Activated T-helper 2 cell treated with anti-CD3 and anti-CD28 coated beads, Interferon-gamma antibody, Interleukin-2, Interleukin-4, amounts not matched to agents 10 μg/mL and 5 μg/mL and 100 μg/mL, durations not matched to agents 14 hours and 24 hours and 36 hours (primary cell): Measurements from ENCODE around the gene KCNH6. TPM values are rescaled to one million over a fixed set of nuclear protein-coding genes. Genes with fewer than 3 reads are reported as not detected.

Source experiments
- DNase-seq: peaks from one replicate; pipeline ENCODE4 v3.0.0; 2021; ENCODE audit warnings: low spot score
- H3K27ac Mint-ChIP-seq: one replicate; pipeline ENCODE4 v1.8.0; 2021; ENCODE audit warnings: mixed read lengths
- H3K27me3 Mint-ChIP-seq: one replicate; pipeline ENCODE4 v1.8.0; 2021; ENCODE audit warnings: low read depth, mixed read lengths
- H3K36me3 Mint-ChIP-seq: one replicate; pipeline ENCODE4 v1.8.0; 2021; ENCODE audit warnings: low read depth, mixed read lengths
- H3K4me1 Mint-ChIP-seq: one replicate; pipeline ENCODE4 v1.8.0; 2021; ENCODE audit warnings: low read depth, mixed read lengths
- H3K4me3 Mint-ChIP-seq: one replicate; pipeline ENCODE4 v1.8.0; 2021; ENCODE audit warnings: low read depth, mild to moderate bottlenecking, moderate library complexity, mixed read lengths
- H3K9me3 Mint-ChIP-seq: one replicate; pipeline ENCODE4 v1.8.0; 2021; ENCODE audit warnings: mixed read lengths
- intact Hi-C: fragments of 100-400 bp; cut with micrococcal nuclease; formaldehyde crosslinking; loops from one replicate; pipeline ENCODE4 v1.15.1; 2023
- total RNA-seq: library from RNA; stranded (reverse); gene quantifications from 2 replicates; pipeline ENCODE4 v1.2.3, GENCODE V29; 2022

Gene KCNH6
- total RNA-seq, 1 donor from 2014 or later = not detected

DNA sequence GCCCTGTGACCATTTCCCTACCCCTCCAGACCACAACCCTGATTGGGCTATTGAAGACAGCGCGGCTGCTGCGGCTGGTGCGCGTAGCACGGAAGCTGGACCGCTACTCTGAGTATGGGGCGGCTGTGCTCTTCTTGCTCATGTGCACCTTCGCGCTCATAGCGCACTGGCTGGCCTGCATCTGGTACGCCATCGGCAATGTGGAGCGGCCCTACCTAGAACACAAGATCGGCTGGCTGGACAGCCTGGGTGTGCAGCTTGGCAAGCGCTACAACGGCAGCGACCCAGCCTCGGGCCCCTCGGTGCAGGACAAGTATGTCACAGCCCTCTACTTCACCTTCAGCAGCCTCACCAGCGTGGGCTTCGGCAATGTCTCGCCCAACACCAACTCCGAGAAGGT lies 12.5 kb downstream of the KCNH6 start:
- no peaks in the 10 kb centered on the region for H3K4me1 Mint-ChIP-seq
- no peak overlapping the region for H3K27ac Mint-ChIP-seq
- H3K27me3 Mint-ChIP-seq = peaks cover 26% of the 10 kb centered on the region
- no peaks in the 10 kb centered on the region for H3K9me3 Mint-ChIP-seq
- DNase-seq = no peak
- no peaks in the 10 kb centered on the region for H3K36me3 Mint-ChIP-seq
- H3K4me3 Mint-ChIP-seq = no peak overlapping the region
- intact Hi-C loops = no loop called here

- H3K4me3 Mint-ChIP-seq = no peak overlapping the region
- DNase-seq = no peak
Measured at GRCh38 chr17:63537001-63537400, 13.8 kb downstream of the KCNH6 start.

DNA sequence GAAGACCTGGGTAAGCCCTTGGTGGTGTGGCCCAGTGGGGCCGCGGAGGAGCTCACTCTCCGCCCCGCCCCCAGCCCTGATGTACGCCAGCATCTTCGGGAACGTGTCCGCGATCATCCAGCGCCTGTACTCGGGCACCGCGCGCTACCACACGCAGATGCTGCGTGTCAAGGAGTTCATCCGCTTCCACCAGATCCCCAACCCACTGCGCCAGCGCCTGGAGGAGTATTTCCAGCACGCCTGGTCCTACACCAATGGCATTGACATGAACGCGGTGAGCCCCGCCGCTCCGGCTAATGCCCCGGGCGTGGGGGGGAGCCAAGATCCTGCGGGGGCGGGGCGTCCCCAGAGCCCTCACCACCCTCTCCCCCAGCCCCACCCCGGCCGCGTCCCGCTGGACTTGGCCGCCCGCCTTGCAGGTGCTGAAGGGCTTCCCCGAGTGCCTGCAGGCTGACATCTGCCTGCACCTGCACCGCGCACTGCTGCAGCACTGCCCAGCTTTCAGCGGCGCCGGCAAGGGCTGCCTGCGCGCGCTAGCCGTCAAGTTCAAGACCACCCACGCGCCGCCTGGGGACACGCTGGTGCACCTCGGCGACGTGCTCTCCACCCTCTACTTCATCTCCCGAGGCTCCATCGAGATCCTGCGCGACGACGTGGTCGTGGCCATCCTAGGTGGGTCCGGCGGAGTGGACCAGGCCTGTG lies 15.0 kb downstream of the KCNH6 start:
- H3K4me3 Mint-ChIP-seq = no peak overlapping the region
- peaks cover 28% of the 10 kb centered on the region for H3K27me3 Mint-ChIP-seq
- intact Hi-C loops = no loop called here
- no peaks in the 10 kb centered on the region for H3K4me1 Mint-ChIP-seq
- H3K36me3 Mint-ChIP-seq = no peaks in the 10 kb centered on the region
- H3K27ac Mint-ChIP-seq = no peak overlapping the region
- no peaks in the 10 kb centered on the region for H3K9me3 Mint-ChIP-seq
- no peak for DNase-seq

More at GRCh38 chr17:63537001-63537400, 13.8 kb downstream of the KCNH6 start:
- H3K4me1 Mint-ChIP-seq = no peaks in the 10 kb centered on the region
- intact Hi-C loops = no loop called here
- no peak overlapping the region for H3K27ac Mint-ChIP-seq
- H3K36me3 Mint-ChIP-seq = no peaks in the 10 kb centered on the region
- no peaks in the 10 kb centered on the region for H3K9me3 Mint-ChIP-seq
- H3K27me3 Mint-ChIP-seq = peaks cover 28% of the 10 kb centered on the region

- no peak overlapping the region for H3K4me3 Mint-ChIP-seq
Measured at GRCh38 chr17:63538693-63539595, 15.8 kb downstream of the KCNH6 start.

DNA sequence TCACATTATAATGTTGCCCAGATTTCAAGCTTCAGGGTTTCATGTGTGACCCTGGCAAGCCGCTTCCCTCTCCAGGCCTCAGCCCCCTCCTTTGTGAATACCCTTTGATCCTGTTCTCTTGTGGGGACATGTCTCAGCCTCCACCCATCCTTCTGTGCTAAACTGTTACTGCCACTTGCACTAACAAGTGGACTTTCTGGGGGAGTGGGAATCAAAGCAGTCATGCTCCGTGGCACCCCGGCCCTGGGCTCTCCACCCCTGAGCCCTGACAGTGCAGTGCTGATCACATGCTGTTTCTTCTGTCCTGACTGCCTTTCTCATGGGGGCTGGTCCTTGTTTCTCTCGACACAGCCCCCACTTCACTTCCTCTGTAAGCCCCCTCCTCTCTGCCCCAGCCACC lies 17.4 kb downstream of the KCNH6 start:
- no peak for DNase-seq
- intact Hi-C loops = no loop called here
- no peaks in the 10 kb centered on the region for H3K9me3 Mint-ChIP-seq
- no peak overlapping the region for H3K27ac Mint-ChIP-seq
- no peaks in the 10 kb centered on the region for H3K36me3 Mint-ChIP-seq
- H3K4me3 Mint-ChIP-seq = no peak overlapping the region
- H3K4me1 Mint-ChIP-seq = no peaks in the 10 kb centered on the region
- H3K27me3 Mint-ChIP-seq = peaks cover 28% of the 10 kb centered on the region

More at GRCh38 chr17:63538693-63539595, 15.8 kb downstream of the KCNH6 start:
- H3K9me3 Mint-ChIP-seq = no peaks in the 10 kb centered on the region
- intact Hi-C loops = no loop called here
- H3K36me3 Mint-ChIP-seq = no peaks in the 10 kb centered on the region
- H3K27me3 Mint-ChIP-seq = peaks cover 28% of the 10 kb centered on the region
- DNase-seq = no peak
- no peaks in the 10 kb centered on the region for H3K4me1 Mint-ChIP-seq
- no peak overlapping the region for H3K27ac Mint-ChIP-seq

GRCh38 chr17:63542218-63542545 lies 19.0 kb downstream of the KCNH6 start:
- H3K9me3 Mint-ChIP-seq = no peaks in the 10 kb centered on the region
- intact Hi-C loops = no loop called here
- no peak for DNase-seq
- no peaks in the 10 kb centered on the region for H3K4me1 Mint-ChIP-seq
- no peak overlapping the region for H3K27ac Mint-ChIP-seq
- peaks cover 26% of the 10 kb centered on the region for H3K27me3 Mint-ChIP-seq
- H3K4me3 Mint-ChIP-seq = no peak overlapping the region
- no peaks in the 10 kb centered on the region for H3K36me3 Mint-ChIP-seq

DNA sequence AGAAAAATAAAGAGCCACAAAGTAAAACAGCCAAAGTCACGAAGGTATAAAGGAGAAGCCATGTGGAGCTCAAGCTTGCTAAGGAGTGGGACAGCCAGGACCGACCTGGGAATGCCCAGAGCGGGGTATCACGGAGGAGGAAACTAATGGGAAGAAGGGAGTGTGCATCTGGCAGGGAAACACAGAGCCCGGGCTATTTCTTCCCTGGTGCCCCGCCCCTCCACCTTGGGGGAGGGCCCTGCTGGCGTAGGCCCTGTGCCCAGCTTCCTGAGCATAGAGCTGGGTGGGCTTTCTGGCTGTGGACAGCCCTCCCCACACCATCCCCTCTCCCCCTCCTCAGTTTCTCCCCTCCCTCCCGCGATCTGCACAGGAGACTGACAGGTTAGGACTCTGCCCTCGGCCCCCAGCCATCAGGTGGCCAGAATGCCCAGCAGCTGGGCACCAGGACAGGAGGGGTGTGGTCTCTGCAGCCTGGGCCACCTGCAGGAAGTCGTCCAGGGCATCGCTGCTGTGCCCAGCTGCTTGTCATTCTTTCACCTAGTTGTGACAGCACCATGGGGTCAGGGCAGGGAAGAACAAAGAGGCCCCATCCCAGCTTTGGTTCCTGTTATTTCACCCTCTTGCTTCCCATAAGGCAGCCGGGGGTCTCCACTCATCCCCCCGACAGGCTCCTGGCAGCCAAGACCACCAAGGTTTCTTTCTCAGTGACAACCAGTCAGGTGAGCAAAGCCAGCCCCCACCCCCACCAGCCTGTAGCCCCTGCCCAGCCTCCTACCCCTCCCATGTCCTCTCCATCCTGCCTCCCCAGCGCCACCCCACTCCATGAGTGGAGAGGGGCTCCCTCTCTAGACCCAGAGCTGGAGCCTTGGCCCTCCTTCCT lies 20.0 kb downstream of the KCNH6 start:
- Mint-ChIP-seq H3K27ac (no peak overlapping the region), H3K4me3 (no peak overlapping the region), H3K4me1 (no peaks in the 10 kb centered on the region), H3K27me3 (peaks cover 21% of the 10 kb centered on the region), H3K36me3 (no peaks in the 10 kb centered on the region), H3K9me3 (no peaks in the 10 kb centered on the region)
- intact Hi-C loops = no loop called here
- DNase-seq = no peak

- Mint-ChIP-seq H3K27me3 (peaks cover 15% of the 10 kb centered on the region), H3K36me3 (no peaks in the 10 kb centered on the region), H3K27ac (no peak overlapping the region), H3K9me3 (no peaks in the 10 kb centered on the region), H3K4me1 (no peaks in the 10 kb centered on the region), H3K4me3 (no peak overlapping the region)
- DNase-seq = no peak
- intact Hi-C loops = no loop called here
Measured at GRCh38 chr17:63543822-63544420, 20.8 kb downstream of the KCNH6 start.

- no peaks in the 10 kb centered on the region for H3K4me1 Mint-ChIP-seq
- H3K4me3 Mint-ChIP-seq = no peak overlapping the region
- intact Hi-C loops = no loop called here
- peaks cover 7% of the 10 kb centered on the region for H3K27me3 Mint-ChIP-seq
- H3K9me3 Mint-ChIP-seq = no peaks in the 10 kb centered on the region
- DNase-seq = no peak
- no peaks in the 10 kb centered on the region for H3K36me3 Mint-ChIP-seq
- H3K27ac Mint-ChIP-seq = no peak overlapping the region
Measured at GRCh38 chr17:63544467-63545301, 21.5 kb downstream of the KCNH6 start.

GRCh38 chr17:63546308-63547082 lies 23.3 kb downstream of the KCNH6 start:
- Mint-ChIP-seq H3K4me1 (peaks cover 2% of the 10 kb centered on the region), H3K27ac (no peak overlapping the region), H3K4me3 (no peak overlapping the region), H3K9me3 (no peaks in the 10 kb centered on the region), H3K36me3 (peaks cover 4% of the 10 kb centered on the region), H3K27me3 (no peaks in the 10 kb centered on the region)
- no peak for DNase-seq
- intact Hi-C loops = no loop called here

- Mint-ChIP-seq H3K27me3 (no peaks in the 10 kb centered on the region), H3K4me1 (peaks cover 6% of the 10 kb centered on the region), H3K9me3 (no peaks in the 10 kb centered on the region), H3K4me3 (no peak overlapping the region), H3K27ac (no peak overlapping the region), H3K36me3 (peaks cover 8% of the 10 kb centered on the region)
- intact Hi-C loops = no loop called here
- no peak for DNase-seq
Measured at GRCh38 chr17:63547083-63547523, 23.9 kb downstream of the KCNH6 start.
